ENCODE data around the gene TM7SF3.

DNA sequence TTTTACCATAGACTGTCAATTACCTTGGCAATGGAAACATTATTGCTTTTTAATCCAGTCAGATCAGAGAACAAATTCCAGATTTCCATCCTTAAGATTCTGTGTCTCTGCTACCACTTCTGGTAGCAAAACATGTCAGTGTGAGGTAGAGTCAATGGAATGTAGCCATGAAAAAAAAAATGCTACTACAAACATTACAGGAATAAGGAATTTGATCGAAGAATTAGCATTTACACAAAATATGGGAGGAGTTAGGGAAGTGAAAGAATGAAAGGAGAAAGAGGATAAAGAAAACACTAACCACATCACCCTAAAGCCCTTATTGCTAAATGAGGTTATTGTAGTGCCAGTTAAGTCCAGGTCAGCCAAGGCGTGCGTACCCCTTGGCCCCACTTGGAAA is 17.3 kb upstream of the TM7SF3 start:
- TF ChIP-seq EZH2 (IDR thresholded peaks at IDR 0.05; ENCODE audit: insufficient read depth, poor library complexity, severe bottlenecking) = no peak
- no peak for TF ChIP-seq EZH2phosphoT487 (IDR thresholded peaks at IDR 0.05; ENCODE audit: insufficient read depth, low read depth)

Measured in GM23248 (cell line).